ENCODE results near the gene SNTG2.

SNTG2 gene

DNA sequence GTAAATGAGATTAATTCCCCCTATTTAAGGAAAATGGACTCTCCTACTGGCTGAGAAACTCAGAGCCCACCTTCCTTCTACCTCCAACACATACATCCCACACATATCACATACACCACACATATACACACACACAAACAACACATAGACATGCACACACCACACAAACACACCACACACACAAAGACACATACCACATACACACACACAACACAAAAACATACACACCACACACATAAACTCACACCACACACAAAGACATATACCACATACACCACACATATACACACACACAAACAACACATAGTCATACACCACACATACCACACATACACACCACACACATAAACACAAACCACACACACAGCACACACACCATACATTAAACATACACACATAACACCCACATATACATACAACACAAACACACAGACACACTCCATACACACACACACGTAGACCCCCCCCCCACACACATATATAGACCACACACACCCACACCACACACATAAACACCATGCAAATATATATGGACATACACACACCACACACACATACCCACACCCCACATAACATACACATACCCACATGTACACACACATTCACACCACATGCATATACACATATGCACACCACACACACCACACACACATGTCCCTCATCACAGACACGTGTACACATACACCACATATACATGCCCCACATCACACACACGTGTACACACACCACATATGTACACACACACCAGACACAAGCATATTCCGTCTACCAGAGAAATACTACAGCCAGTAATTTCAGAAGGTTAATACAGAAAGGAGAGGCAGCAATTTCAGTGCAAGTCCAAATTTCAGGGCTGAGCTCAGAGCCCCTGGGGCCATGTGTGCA, 204.3 kb downstream of the SNTG2 start:
- DNase-seq: no peak

DNA sequence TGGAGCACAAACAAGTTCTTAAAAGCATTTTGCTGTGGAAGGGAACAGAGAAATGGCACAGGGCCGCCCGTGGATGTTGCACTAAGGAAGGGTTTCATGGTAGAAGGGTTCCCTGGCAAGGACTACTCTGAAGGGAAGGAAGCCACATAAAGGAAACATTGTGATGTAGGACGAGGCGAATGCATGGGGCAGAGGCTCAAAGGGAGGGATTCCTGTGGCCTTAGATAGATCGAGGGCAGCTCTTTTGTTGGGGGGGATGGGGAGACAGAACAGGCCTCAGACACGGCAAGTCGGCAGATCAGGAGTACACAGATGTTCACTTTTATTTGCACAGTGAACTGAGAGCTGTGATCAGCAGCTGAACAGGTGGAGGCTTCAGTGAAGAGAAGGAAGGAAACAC, 205.4 kb downstream of the SNTG2 start:
- DNase-seq: no peak

DNA sequence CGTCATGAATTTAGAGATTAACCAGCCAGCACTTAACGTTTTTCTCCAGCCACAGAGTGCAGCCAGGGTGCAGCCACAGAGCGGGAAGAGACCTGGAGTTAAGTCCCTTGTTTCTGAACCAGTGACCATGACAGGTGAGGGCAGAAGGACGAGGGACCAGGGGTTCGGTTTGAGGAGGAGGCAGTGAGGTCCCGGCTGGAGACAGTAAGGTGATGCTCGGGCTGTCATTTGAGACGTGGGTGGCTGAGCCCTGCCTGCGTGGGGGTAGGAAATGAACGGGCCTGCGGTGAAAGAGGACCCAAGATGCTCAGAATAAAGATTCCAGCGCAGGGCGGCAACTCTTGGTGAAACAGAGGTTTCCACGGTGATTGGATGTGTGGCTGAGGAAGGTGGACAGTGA, 205.9 kb downstream of the SNTG2 start:
- DNase-seq: no peak

DNA sequence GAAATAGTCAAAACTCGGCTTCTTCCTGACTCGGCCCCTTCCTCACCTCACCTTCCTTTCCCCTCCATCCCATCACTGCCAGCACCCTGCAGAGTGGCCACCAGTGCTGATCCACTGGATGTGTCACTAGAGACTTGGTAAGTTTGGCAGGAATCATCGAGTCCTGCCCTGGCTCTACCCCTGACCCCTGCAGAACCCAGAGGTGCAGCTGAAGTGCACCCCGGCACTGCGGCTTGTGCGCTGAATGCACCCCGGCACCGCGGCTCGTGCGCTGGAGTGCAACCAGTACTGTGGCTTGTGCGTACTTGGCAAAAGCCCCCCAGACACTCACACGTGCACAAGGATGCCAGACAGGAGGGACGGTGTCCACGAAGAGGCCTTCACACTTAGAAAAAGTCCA, 206.5 kb downstream of the SNTG2 start:
- DNase-seq: no peak

DNA sequence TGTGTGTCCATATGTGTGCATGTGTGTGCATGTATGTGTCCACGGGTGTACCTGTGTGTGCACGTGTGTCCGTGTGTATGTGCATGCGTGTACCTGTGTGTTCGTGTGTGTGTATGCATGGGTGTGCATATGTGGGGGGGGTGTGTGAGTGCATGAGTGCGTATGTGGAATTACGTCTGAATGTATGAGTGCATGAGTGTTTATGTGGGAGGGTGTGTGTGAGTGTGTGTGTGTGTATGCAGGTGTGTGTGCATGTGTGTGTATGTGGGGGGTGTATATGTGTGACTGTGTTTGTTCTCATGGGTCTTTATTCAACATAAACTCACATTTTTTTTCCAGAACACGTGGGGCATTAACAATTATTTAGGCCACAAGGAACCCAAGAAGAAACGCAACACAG, 208.4 kb downstream of the SNTG2 start:
- no peak for DNase-seq

DNA sequence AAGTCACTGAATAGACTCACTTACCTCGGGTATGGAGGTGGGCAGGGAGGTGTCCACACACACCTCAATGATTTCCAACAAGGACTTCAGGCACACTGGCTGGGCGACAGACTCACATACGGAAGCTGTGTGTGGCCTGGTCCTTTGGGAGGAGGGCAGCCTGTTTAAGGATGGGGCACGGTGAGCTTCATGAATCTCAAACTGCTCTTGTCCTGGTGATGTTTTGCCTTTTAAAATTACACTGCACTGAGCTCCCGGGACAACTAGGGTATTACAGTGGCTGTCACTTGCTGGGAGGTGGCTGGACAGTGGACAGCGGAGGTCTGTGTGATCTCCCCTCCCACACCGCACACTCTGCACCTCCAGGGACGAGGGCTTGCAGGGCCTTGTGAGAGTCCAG, 211.6 kb downstream of the SNTG2 start:
- DNase-seq: no peak

DNA sequence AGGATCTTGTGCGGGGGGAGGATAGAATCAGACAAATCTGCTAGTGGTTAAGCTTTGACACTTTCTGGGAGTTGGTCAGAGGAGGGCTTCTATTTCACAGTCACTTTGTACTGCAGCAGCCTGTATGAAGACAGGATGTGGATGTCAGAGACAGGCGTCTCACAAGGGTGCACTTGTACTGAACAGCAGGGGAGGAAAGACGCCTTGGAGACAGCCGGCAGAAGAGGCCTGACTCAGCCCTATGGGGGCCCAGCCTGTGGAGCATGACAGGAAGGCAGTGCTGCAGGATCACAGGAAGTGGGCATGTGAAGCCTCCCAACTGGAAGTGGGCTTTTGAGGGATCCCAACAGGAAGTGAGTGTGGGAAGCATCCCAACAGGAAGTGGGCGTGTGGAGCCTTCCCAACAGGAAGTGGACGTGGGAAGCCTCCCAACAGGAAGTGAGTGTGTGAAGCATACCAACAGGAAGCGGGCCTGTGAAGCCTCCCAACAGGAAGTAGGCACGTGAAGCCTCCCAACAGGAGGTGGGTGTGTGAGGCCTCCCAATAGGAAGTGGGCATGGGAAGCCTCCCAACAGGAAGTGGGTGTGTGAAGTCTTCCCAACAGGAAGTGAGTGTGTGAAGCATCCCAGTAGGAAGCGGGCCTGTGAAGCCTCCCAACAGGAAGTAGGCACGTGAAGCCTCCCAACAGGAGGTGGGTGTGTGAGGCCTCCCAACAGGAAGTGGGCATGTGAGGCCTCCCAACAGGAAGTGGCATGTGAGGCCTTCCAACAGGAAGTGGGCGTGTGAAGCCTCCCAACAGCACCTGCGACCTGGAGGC, 212.3 kb downstream of the SNTG2 start:
- no peak for DNase-seq

DNA sequence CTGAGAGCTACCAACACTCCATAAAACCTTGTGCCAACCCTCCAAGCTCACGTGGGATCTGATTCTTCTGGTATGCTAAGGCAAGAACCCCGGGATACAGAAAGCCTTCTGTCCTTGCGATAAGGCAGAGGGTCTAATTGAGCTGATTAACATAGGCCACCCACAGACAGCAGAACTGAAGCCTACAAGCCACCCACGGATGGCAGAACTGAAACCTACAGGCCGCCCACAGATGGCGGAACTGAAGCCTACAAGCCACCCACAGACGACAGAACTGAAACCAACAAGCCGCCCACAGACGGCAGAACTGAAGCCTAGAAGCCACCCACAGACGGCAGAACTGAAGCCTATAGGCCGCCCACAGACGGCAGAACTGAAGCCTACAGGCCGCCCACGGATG, 216.3 kb downstream of the SNTG2 start:
- DNase-seq: no peak

DNA sequence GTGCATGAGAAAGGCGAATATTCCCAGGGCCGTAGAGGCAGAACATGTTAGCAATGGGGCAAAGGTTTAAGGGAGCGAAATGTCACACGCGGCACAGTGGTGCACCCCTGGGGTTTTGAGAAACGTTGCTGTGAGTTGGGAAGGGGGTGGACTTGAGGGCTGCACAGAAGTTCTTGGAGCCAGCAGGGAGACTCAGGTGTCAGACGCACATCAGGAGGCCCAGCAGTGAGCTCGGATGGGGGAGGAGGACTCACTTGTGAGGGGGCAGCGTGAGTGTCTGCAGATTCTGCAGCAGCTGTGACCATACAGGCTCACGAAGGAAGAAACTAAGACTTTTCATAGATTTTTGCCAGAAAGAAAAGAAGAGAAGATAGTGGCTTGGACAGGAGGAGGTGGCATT, 218.2 kb downstream of the SNTG2 start:
- DNase-seq: no peak

DNA sequence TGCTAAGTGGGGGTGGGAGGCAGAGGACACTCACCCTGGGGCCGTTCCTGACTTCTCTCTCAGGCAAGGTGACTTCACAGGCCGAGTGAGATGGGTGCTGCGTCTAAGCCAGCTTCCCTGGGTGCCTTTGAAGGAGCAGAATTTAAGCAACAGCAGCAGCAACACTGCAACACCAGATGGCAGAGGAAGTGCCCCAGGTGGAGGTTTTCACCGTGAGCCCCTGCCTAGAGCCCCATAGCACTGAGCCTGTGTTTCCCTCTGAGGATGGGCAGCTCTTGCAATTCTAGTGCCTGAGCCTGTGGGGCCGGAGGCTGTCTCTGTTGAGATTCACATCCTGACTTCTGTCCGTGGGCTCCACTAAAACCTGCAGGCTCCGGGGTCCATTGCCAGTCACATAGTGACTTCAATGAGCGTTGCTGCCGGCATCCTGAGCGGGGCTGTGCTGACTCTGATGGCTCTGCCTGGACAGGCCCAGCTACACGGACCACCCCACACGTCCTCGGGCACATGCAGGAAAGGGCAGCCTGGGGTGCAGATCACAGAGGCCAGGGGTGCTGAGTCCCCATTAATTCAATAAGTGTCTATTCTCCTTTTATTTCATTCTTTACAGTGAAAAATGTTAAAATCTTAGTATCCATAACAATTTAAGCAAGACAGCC, 218.8 kb downstream of the SNTG2 start:
- no peak for DNase-seq

DNA sequence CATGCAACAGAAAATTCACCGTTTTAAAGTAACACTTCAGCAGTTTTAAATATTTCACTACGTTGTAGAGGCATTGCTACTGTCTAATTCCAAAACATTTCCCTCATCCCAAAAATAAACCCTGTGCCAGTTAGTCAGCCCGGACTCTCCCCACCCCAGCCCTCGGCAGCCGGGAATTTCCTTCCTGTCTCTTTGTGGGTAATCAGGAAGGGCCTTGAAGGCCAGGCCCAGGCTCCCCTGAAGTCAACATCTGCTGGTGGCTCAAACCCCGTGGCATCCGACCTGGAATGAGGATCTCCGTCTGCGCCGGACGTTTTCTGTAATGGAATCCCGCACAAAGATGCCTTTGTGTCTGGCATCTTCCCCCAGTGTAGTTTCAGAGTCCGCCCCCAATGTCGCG, 219.6 kb downstream of the SNTG2 start:
- DNase-seq: no peak

DNA sequence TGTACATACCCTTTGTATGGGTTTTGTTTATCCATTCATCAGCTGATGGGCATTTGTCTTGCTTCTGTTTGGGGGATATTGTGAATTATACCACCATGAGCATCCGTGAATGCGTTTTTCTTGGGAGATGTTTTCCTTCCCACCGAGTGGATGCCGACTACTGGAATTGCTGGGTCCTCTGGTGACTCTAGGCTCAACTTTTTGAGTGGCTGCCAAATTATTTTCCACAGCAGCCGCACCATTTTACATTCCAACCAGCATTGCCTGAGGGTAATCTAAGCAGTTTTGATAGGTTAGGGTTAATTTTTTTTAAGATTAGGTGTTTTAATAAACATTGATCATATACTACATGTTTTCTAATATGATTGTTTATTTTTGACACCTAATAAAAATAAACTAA, 220.1 kb downstream of the SNTG2 start:
- DNase-seq: no peak

DNA sequence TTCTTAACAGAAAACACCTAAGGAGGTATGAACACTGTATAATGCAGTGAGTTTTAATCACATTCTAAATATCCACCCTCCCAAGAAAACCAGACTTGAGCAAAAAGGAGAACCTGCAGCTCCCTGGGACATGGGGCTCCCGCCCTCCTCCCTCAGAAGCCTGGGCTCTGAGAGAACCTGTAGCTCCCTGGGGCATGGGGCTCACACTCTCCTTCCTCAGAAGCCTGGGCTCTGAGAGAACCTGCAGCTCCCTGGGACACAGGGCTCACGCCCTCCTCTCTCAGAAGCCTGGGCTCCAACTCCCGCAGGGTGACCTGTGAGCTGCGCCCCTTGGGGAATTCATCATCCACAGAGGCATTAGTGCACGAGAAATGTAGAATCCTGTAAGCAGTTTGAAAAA, 222.9 kb downstream of the SNTG2 start:
- no peak for DNase-seq

DNA sequence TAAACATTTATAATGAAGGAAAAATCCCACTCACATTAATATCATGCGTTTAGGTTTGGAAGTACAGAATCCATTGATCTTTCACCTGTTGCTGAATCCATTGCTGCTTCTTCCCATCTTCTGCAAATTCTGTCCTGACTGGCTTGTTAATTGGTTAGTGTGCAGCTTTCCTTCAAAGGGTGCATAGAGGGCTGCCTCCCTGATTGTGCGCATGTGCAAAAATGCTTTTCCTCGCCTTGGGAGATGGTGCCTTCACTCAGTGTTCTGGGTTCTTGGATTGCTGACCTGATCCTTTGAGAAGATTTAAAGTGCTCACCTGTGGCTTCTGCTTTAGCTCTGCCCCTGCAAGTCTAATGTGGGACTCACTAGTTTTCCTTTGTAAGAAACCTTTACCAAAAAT, 231.2 kb downstream of the SNTG2 start:
- DNase-seq: no peak

DNA sequence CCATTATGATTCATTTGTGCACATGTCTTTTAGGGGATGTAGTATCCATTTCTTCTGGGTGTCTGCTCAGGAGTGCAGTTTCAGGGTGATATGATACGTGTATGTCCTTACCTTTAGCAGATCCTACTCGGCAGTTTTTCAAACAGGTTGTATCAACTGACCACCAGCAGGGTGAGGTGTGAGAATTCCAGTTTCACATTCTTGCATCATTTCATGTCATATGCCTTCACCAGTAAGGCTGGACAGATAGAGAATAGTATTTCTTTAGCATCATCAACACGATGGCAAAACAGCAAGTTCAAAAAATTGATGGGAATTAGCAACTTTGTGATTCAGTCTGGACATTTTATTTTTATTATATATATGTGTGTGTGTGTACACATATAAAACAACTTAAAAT, 232.7 kb downstream of the SNTG2 start:
- no peak for DNase-seq

DNA sequence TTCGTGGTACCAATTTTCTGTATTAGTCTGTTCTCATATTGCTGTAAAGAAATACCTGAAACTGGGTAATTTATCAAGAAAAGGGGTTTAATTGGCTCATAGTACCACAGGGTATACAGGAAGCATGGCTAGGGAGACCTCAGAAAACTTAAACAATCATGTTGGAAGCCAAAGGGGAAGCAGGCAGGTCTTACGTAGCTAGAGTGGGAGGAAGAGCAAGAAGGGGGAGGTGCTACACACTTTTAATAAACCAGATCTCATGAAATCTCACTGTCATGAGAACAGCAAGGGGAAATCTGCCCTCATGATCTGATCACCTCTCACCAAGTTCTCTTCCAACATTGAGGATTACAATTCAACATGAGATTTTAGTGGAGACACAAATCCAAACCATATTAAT, 235.8 kb downstream of the SNTG2 start:
- DNase-seq: no peak

DNA sequence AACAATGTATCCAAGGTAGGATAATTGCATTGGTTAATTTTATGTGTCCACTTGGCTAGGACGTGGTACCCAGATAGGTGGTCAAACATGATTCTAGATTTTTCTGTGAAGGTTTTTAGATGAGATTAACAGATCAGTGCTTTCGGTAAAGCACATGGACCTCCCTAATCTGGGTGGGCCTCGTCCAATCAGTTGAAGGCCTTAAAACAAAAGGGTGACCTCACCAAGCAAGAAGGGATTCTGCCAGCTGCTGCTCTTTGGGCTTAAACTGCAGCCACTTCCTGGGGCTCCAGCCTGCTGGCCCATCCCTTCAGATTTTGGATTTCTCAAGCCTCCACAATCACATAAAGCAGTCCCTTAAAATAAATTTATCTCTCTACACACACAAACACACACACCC, 236.5 kb downstream of the SNTG2 start:
- DNase-seq: no peak

DNA sequence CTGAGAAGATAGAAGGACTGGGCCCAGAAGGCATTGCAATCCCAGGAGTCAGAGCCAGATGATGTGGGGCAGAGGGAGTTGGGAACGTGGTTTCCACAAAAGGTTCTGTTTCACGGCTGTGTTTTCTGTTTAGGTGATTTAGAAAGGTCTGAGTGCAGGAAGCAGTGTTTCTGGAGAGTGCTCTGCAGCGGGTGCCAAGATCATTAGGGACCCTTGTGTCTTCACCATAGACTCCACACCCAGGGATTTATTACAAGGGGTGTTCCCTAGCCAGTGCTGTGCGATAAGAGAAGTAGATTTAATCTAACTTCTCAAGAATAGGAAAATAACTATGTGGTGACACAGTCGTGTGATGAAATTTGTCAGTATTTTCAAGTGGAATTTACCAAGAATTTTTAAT, 241.5 kb downstream of the SNTG2 start:
- no peak for DNase-seq

DNA sequence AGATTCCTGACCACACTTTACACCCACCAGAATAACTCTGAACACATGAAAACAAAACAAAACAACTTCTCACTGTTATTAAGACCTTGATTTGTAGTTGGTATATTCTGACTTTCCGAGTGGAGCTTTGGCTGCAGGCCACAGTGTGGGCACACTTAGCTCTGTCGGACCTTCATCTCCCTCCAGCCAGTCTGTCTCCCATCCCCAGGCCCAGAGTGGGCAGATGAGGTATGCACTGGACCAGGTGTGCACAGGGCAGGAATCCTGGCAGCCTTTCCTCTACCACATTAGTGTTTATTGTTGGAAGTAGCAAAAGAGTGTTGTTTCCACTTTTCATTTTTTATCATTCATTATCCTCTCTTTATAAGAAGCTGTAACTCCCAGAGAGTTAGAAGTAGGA, 243.2 kb downstream of the SNTG2 start:
- no peak for DNase-seq

DNA sequence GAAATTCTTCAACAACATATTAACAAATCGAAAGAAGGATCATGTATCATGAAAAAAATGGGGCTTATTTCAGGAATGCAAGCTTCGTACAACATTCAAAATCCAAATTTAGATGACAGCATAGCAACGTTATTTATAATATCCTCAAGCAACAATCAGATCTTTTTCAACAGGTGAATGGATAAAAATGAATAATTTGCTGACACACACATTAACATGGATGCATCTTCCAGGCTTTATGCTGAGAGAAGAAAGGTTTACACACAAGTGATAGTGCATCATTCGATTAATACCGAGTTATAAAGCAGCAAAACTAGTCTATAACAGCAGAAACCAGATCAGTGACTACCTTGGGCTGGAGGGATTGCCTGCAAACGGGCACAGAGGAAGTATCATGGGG, 253.1 kb downstream of the SNTG2 start:
- no peak for DNase-seq

DNA sequence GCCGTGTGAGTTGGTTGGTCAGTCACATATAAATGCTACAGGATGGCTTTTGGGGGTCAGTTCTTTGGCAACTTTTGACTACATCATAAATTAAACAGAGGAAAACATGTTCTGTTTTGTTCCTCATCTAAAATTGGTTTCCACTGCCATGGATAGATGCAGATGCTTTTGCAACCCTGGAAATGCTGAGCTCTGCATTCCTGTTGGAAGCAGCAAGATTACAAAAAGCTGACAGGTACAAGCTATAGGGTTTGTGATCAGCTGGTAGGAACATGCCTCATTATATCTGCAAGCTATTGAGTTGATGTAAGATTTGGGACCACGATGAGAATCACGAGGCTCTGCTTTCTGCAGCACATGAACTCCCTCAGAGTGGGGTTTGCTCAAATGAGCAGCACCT, 255.2 kb downstream of the SNTG2 start:
- no peak for DNase-seq

DNA sequence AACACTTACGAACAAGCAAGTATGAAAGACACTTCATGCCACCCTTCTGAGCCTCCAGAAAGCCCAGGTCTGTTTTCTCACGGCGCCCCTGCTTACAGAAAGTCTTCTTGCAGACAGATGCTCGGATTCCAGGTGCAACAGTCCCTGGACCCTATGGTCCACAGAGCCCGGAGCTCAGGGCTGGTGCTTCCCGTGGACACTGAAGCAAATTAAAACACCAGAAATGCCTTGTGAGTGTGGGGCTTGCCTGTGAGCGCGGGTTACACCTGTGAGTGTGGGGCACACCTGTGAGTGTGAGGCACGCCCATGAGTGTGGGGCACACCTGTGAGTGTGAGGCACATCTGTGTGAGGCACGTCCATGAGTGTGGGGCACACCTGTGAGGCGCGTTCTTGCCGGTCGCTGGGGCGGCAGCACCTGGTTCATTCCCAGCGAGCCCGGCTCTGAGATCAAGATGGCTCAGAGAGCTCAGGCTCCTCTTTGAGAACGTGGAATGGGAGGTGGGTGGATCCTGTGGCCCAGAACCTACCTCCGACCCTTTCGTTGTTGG, 257.4 kb downstream of the SNTG2 start:
- DNase-seq: no peak

DNA sequence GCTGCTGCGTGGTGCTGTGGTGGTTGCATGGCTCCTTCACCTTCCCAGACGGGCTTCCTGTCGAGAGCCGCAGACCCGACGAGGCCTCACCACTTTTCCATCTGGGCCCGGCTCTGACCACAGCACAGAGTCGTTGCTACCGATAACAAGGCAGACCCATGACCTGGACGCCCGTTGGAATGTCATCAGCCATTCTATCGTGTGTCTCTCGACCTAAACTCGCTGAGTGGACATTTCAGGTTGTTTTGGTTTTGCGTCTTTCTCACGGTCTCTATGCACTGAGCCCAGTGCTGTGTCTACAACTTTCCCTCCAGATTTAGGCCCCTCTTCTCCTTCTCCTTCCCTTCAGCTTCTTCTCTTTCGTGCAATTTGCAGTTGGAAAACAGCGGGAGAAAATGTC, 257.9 kb downstream of the SNTG2 start:
- DNase-seq: no peak

DNA sequence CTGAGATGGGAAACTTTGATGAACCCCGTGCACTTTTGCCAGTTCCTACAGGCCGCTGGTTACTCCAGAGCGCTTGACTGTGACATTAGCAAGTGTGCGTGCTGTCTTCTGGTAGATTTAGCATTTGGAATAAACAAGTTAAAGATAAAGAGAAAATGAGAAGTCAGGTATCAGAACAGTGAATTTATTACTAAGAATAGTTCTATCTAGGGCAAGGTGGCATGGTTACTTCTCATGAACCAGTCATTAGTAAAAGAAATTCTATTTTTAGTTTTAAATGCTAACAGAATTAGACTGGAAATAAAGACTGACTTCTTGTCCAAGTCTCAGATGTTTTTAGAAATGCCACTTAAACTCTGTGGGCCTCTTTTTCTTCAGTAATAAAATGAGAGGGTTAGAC, 258.6 kb downstream of the SNTG2 start:
- no peak for DNase-seq

Data from SIG-M5 (cell line).